Measurements from ENCODE around the gene ERMARD. TPM values are rescaled to one million over a fixed set of nuclear protein-coding genes. Genes with fewer than 3 reads are reported as not detected.

Gene ERMARD
- total RNA-seq, 4 donors from 2014 or later, result 10.3 to 21.4 (median 17.6) TPM

GRCh38 chr6:169816054-169816453, 64.6 kb downstream of the ERMARD start:
- no peak for DNase-seq
- WGBS, 2 donors, result 88 to 89% methylated on average over 2 of the region's 2 CpGs
- Histone ChIP-seq H3K36me3 (no peaks in the 10 kb centered on the region), H3K4me1 (no peaks in the 10 kb centered on the region), H3K4me3 (no peak overlapping the region), H3K27me3 (no peaks in the 10 kb centered on the region), H3K9me3 (no peaks in the 10 kb centered on the region), H3K27ac (no peak overlapping the region)
- TF ChIP-seq POLR2A (IDR thresholded peaks at IDR 0.05) (no peak), CTCF (IDR thresholded peaks at IDR 0.05) (no peak)
- intact Hi-C loops (cut with DNase I), result no loop called here

GRCh38 chr6:169816975-169817374, 65.6 kb downstream of the ERMARD start:
- Histone ChIP-seq H3K27ac (no peak overlapping the region), H3K36me3 (no peaks in the 10 kb centered on the region), H3K4me3 (no peak overlapping the region), H3K4me1 (no peaks in the 10 kb centered on the region), H3K9me3 (no peaks in the 10 kb centered on the region), H3K27me3 (no peaks in the 10 kb centered on the region)
- intact Hi-C loops (cut with DNase I), result no loop called here
- TF ChIP-seq CTCF (IDR thresholded peaks at IDR 0.05) (no peak), POLR2A (IDR thresholded peaks at IDR 0.05) (no peak)
- DNase-seq, result no peak
- 56 to 89% methylated on average over 3 of the region's 3 CpGs for WGBS, 2 donors

GRCh38 chr6:169820358-169820757, 68.9 kb downstream of the ERMARD start:
- Histone ChIP-seq H3K4me1 (no peaks in the 10 kb centered on the region), H3K27me3 (peaks cover 0 to 17% (median 0%) of the 10 kb centered on the region in 4 donors), H3K36me3 (no peaks in the 10 kb centered on the region), H3K4me3 (no peak overlapping the region), H3K9me3 (no peaks in the 10 kb centered on the region), H3K27ac (no peak overlapping the region)
- intact Hi-C loops (cut with DNase I), result no loop called here
- TF ChIP-seq POLR2A (IDR thresholded peaks at IDR 0.05) (no peak), CTCF (IDR thresholded peaks at IDR 0.05) (no peak)
- WGBS, 2 donors, result 65 to 97% methylated on average over 2 of the region's 2 CpGs
- no peak for DNase-seq

GRCh38 chr6:169824021-169824420, 72.6 kb downstream of the ERMARD start:
- Histone ChIP-seq H3K27me3 (peaks cover 0 to 17% (median 0%) of the 10 kb centered on the region in 4 donors), H3K4me3 (no peak overlapping the region), H3K36me3 (no peaks in the 10 kb centered on the region), H3K9me3 (peaks cover 0 to 4% (median 0%) of the 10 kb centered on the region in 3 donors), H3K27ac (no peak overlapping the region), H3K4me1 (no peaks in the 10 kb centered on the region)
- TF ChIP-seq CTCF (IDR thresholded peaks at IDR 0.05) (no peak), POLR2A (IDR thresholded peaks at IDR 0.05) (no peak)
- intact Hi-C loops (cut with DNase I), result no loop called here
- WGBS, 2 donors, result 80 to 85% methylated on average over 6 to 8 of the region's 9 CpGs
- no peak for DNase-seq

- Histone ChIP-seq H3K9me3 (peaks cover 0 to 4% (median 0%) of the 10 kb centered on the region in 3 donors), H3K27ac (no peak overlapping the region), H3K4me3 (no peak overlapping the region), H3K4me1 (no peaks in the 10 kb centered on the region), H3K36me3 (no peaks in the 10 kb centered on the region), H3K27me3 (peaks cover 0 to 17% (median 0%) of the 10 kb centered on the region in 4 donors)
- WGBS, 2 donors, result 59 to 92% methylated on average over 3 to 13 of the region's 15 CpGs
- intact Hi-C loops (cut with DNase I), result no loop called here
- DNase-seq, result no peak
- TF ChIP-seq CTCF (IDR thresholded peaks at IDR 0.05), result no peak
- no peak for TF ChIP-seq POLR2A (IDR thresholded peaks at IDR 0.05)
Measured at GRCh38 chr6:169824848-169825557, 73.6 kb downstream of the ERMARD start.

Data from esophagus squamous epithelium (tissue), 5 donors.